ENCODE measurements around the gene PKMYT1.

GRCh38 chr16:2962334-2963073, 17.7 kb downstream of the PKMYT1 start:
- no peak for TF ChIP-seq CTCF (conservative IDR thresholded peaks at IDR 0.05; ENCODE audit: low read depth, low read length)
- no peak for TF ChIP-seq CHD1 (IDR thresholded peaks at IDR 0.05; ENCODE audit: low read depth, low read length)
- no peak for TF ChIP-seq RFX5 (IDR thresholded peaks at IDR 0.05; ENCODE audit: low read depth, low read length)
- TF ChIP-seq MXI1 (IDR thresholded peaks at IDR 0.05; ENCODE audit: borderline replicate concordance, low read depth, low read length), result no peak
- TF ChIP-seq RAD21 (IDR thresholded peaks at IDR 0.05; ENCODE audit: low read length), result no peak
- TF ChIP-seq USF2 (IDR thresholded peaks at IDR 0.05; ENCODE audit: low read depth, low read length), result no peak
- no peak for TF ChIP-seq CEBPB (IDR thresholded peaks at IDR 0.05; ENCODE audit: low read depth, low read length)
- TF ChIP-seq ELK1 (IDR thresholded peaks at IDR 0.05; ENCODE audit: borderline replicate concordance, low read depth, low read length), result no peak
